Neutrophil (primary cell): ENCODE data around the gene RAB27A.

ENCODE experiments used
- H3K27ac ChIP-seq: fragments of 200-600 bp; sonication (generic); 2 replicates; pipeline ENCODE4 v1.5.1; 2016; ENCODE audit warnings: mild to moderate bottlenecking, moderate library complexity
- H3K27me3 ChIP-seq: fragments of 200-600 bp; sonication (generic); 2 replicates; pipeline ENCODE4 v1.6.0; 2016; ENCODE audit warnings: mild to moderate bottlenecking
- H3K36me3 ChIP-seq: fragments of 200-600 bp; sonication (generic); 2 replicates; pipeline ENCODE4 v1.5.1; 2017
- H3K4me1 ChIP-seq, 2 experiments: fragments of 200-600 bp in 1 of 2; sonication (generic) in 1 of 2; 1 replicate in 1 of 2; 2 replicates in 1 of 2; pipeline versions ENCODE4 v1.5.1 to v1.6.1; 2013 to 2016; ENCODE audit warnings: low read depth in 1 of 2, low read length in 1 of 2, mild to moderate bottlenecking in 1 of 2, moderate library complexity in 1 of 2; ENCODE audit not compliant: control insufficient read depth in 1 of 2, insufficient read depth in 1 of 2
- H3K4me3 ChIP-seq, 2 experiments: fragments of 200-600 bp in 1 of 2; sonication (generic) in 1 of 2; 1 replicate in 1 of 2; 2 replicates in 1 of 2; pipeline ENCODE4 v1.5.1; 2013 to 2016; ENCODE audit warnings: low read depth in 1 of 2, low read length in 1 of 2, mild to moderate bottlenecking in 1 of 2, moderate library complexity in 1 of 2
- H3K9me3 ChIP-seq: fragments of 200-600 bp; sonication (generic); 2 replicates; pipeline ENCODE4 v1.5.1; 2016
- CTCF ChIP-seq: fragments of 200-600 bp; sonication (generic); IDR thresholded peaks from 2 replicates; pipeline ENCODE4 v1.5.1; 2016; ENCODE audit warnings: antibody characterized with exemption

Gene RAB27A

DNA sequence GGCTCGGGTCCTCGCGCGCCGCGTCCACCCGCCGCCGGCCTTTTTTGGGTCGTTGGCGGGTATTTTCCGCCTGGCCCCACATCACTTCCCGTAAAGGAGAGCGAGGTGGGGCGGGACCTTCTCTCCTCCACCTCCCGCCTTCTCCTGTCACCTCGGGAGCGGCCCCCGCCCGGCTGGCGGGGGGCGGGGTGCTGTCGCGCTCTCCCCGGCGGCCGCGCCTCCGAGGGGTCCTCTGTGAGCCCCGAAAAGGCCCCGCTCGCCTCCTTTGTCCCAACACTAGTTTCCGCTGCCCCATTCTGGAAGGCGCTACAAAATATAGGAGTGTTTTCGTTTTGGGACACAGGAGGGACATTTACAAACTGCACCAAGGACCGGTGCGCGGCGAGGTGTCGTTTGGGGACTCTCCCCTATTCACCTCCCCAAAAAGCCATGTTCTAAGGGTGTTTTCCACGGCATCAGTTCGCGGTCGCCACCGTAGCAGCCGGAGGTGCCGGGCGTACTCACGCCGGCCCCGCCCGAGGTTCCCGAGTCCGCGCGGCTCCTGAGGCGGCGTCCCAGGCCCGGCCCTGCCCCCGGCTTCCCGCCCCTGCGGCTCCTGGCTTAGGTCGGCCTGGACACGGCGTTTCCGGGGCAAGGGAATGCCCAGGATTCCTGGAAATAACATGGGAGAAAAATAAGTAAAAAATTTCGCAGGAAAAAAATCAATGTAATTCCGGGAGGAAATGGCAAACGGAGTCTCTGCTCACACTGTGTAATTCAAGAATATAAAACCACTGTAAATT is at the start of gene RAB27A:
Gene RAB27A, minus strand, starts transcription at position 68 of the 782 bp plus-strand sequence. CDS start 54,879 bp downstream, outside the sequence.
- Histone ChIP-seq H3K4me3 (peak within 1 kb of the TSS; percentile 78 to 83), H3K36me3 (peaks cover 9% of the 10 kb centered on the region), H3K4me1 (peaks cover 81 to 87% of the 10 kb centered on the region in 2 experiments), H3K9me3 (no peaks in the 10 kb centered on the region), H3K27ac (peak within 1 kb of the TSS; percentile 96), H3K27me3 (no peaks in the 10 kb centered on the region)
- TF ChIP-seq CTCF, result no peak

GRCh38 chr15:55337160-55337559 is 47.5 kb upstream of the RAB27A start:
- Histone ChIP-seq H3K27ac (no peak overlapping the region), H3K36me3 (peaks cover 81% of the 10 kb centered on the region)

DNA sequence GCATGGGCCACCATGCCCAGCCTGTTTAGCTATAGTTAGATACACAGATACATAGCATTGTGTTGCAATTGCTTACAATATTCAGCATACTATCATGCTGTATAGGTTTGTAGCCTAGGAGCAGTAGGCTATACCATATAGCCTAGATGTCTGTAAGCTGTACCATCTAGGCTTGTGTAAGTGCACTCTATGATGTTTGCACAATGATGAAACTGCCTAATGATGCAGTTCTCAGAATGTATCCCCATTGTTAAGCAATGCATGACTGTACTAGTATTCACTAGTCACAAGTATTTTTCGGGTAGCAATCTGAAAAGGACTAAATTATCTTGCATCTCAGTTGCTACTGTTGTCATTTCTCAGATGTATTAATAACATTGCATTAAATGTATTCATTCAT is 45.4 kb upstream of the RAB27A start:
- H3K27ac ChIP-seq, result peak overlapping the region; percentile 4
- H3K4me1 ChIP-seq, result peaks cover 0 to 3% of the 10 kb centered on the region in 2 experiments
- peaks cover 85% of the 10 kb centered on the region for H3K36me3 ChIP-seq
- no peaks in the 10 kb centered on the region for H3K9me3 ChIP-seq
- no peaks in the 10 kb centered on the region for H3K27me3 ChIP-seq
- TF ChIP-seq CTCF, result no peak
- no peak overlapping the region for H3K4me3 ChIP-seq

More at GRCh38 chr15:55337160-55337559, 47.5 kb upstream of the RAB27A start:
- Histone ChIP-seq H3K4me3 (no peak overlapping the region), H3K9me3 (no peaks in the 10 kb centered on the region), H3K27me3 (no peaks in the 10 kb centered on the region), H3K4me1 (peaks cover 0 to 3% of the 10 kb centered on the region in 2 experiments)
- no peak for TF ChIP-seq CTCF

DNA sequence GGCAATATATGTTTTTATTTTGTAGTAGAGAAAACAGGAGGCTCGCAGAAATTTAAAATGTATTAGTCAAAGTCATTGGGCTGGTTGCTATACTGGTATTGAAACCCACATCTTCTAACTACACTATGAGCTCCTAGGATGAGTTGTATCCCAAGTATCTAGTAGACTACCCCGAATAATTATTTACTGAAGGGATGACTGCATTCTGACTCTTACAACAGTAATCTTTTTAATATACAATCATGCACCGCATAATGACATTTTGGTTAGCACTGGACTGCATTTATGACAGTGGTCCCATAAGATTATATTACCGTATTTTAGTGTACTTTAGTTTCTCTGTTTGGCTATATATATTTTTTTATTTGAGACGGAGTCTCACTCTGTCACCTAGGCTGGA is 44.8 kb upstream of the RAB27A start:
- H3K27ac ChIP-seq, result no peak overlapping the region
- H3K4me1 ChIP-seq, result peaks cover 0 to 3% of the 10 kb centered on the region in 2 experiments
- peaks cover 82% of the 10 kb centered on the region for H3K36me3 ChIP-seq
- TF ChIP-seq CTCF, result no peak
- H3K4me3 ChIP-seq, result no peak overlapping the region
- no peaks in the 10 kb centered on the region for H3K9me3 ChIP-seq
- H3K27me3 ChIP-seq, result no peaks in the 10 kb centered on the region

DNA sequence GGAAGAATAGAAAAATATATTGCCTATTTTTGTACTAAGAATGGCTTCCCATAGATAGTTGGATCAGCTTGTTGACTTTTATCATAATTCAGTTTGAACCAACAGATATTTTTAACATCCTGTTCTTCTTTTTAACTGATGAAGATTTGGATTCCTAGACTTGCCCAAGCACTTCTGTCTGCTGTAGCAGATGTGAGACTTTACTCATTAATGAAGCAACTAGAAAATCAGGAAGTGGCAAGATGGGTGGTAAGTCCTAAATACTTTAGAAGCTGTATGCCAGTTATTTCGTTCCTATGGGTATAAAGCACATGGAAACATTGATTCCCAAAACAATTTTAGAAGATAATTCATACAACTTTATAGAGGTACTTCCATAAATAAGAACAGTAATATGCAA is 37.8 kb upstream of the RAB27A start:
- Histone ChIP-seq H3K4me1 (peaks cover 39 to 40% of the 10 kb centered on the region in 2 experiments), H3K36me3 (peaks cover 55% of the 10 kb centered on the region)
- no peak for TF ChIP-seq CTCF

More for the DNA sequence above, 37.8 kb upstream of the RAB27A start:
- Histone ChIP-seq H3K9me3 (no peaks in the 10 kb centered on the region), H3K4me3 (no peak overlapping the region), H3K27me3 (no peaks in the 10 kb centered on the region), H3K27ac (peak overlapping the region; percentile 64)
